OCI-LY1 (cell line): ENCODE measurements around the gene ESRP2.

ENCODE experiments used
- H2AFZ ChIP-seq: fragments of 200-600 bp; sonication (generic), shearing (Covaris generic); 2 replicates; pipeline ENCODE4 v1.6.0; 2014; ENCODE audit warnings: antibody characterized with exemption, mild to moderate bottlenecking, low read length
- H3F3A ChIP-seq: fragments of 200-600 bp; sonication (generic), shearing (Covaris generic); 2 replicates; pipeline ENCODE4 v1.6.0; 2014; ENCODE audit warnings: mild to moderate bottlenecking, antibody characterized with exemption, low read length, moderate library complexity; ENCODE audit not compliant: insufficient read depth
- H3K27ac ChIP-seq: fragments of 200-600 bp; sonication (generic); 2 replicates; pipeline ENCODE4 v1.5.1; 2014; ENCODE audit warnings: low read length, mixed run types, mild to moderate bottlenecking, low read depth; ENCODE audit not compliant: poor library complexity, severe bottlenecking
- H3K27me3 ChIP-seq: fragments of 200-600 bp; sonication (generic); 2 replicates; pipeline ENCODE4 v1.6.0; 2014; ENCODE audit warnings: antibody characterized with exemption, mild to moderate bottlenecking, low read length, moderate library complexity; ENCODE audit not compliant: insufficient read depth
- H3K36me3 ChIP-seq: fragments of 200-600 bp; sonication (generic); 2 replicates; pipeline ENCODE4 v1.6.1; 2014; ENCODE audit warnings: mild to moderate bottlenecking, antibody characterized with exemption, low read length, moderate library complexity, mixed read lengths; ENCODE audit not compliant: insufficient read depth
- H3K4me1 ChIP-seq: fragments of 200-600 bp; sonication (generic); 2 replicates; pipeline ENCODE4 v1.5.1; 2014; ENCODE audit warnings: mild to moderate bottlenecking, low read length, moderate library complexity; ENCODE audit not compliant: insufficient read depth, severe bottlenecking
- H3K4me2 ChIP-seq: fragments of 200-600 bp; sonication (generic), shearing (Covaris generic); 2 replicates; pipeline ENCODE4 v1.6.1; 2014; ENCODE audit warnings: low read length
- H3K4me3 ChIP-seq: fragments of 200-600 bp; sonication (generic); 2 replicates; pipeline ENCODE4 v1.5.1; 2014; ENCODE audit warnings: low read length, low read depth, mild to moderate bottlenecking, mixed read lengths; ENCODE audit not compliant: poor library complexity, severe bottlenecking
- H3K79me2 ChIP-seq: fragments of 200-600 bp; shearing (Covaris generic); 2 replicates; pipeline ENCODE4 v1.6.1; 2016; ENCODE audit warnings: mixed run types, low read length, mixed read lengths; ENCODE audit not compliant: insufficient read depth
- H3K9ac ChIP-seq: fragments of 200-600 bp; sonication (generic), shearing (Covaris generic); 2 replicates; pipeline ENCODE4 v1.6.1; 2014; ENCODE audit warnings: mild to moderate bottlenecking, low read length, mixed read lengths
- H3K9me2 ChIP-seq: fragments of 200-600 bp; sonication (generic), shearing (Covaris generic); 2 replicates; pipeline ENCODE4 v1.6.1; 2014; ENCODE audit warnings: low read depth, mild to moderate bottlenecking, low read length, mixed read lengths
- H3K9me3 ChIP-seq: fragments of 200-600 bp; shearing (Covaris generic); 2 replicates; pipeline ENCODE4 v1.6.1; 2014; ENCODE audit warnings: low read length, mixed read lengths
- H4K20me1 ChIP-seq: fragments of 200-600 bp; sonication (generic), shearing (Covaris generic); 2 replicates; pipeline ENCODE4 v1.6.0; 2016; ENCODE audit warnings: mild to moderate bottlenecking, low read length; ENCODE audit not compliant: insufficient read depth
- CTCF ChIP-seq: fragments of 200-600 bp; sonication (generic), shearing (Covaris generic); IDR thresholded peaks from 2 replicates; pipeline ENCODE4 v1.5.1; 2017; ENCODE audit warnings: mild to moderate bottlenecking, antibody characterized with exemption, low read length, moderate library complexity, mixed read lengths
- EZH2 ChIP-seq: fragments of 200-600 bp; sonication (generic), shearing (Covaris generic); IDR thresholded peaks from 2 replicates; pipeline ENCODE4 v1.8.0; 2017; ENCODE audit warnings: borderline replicate concordance, mixed run types, mild to moderate bottlenecking, antibody characterized with exemption, low read length, moderate library complexity, mixed read lengths

The ESRP2 gene

GRCh38 chr16:68283801-68284598 is 48.1 kb upstream of the ESRP2 start:
- H3K4me1 ChIP-seq: peaks cover 91% of the 10 kb centered on the region
- H3K9me3 ChIP-seq: no peaks in the 10 kb centered on the region
- peaks cover 5% of the 10 kb centered on the region; the same call in 1 of the 2 replicates for H3K79me2 ChIP-seq
- peak overlapping the region; percentile 61 for H3K9ac ChIP-seq
- peak overlapping the region; percentile 61 for H3K4me2 ChIP-seq
- no peaks in the 10 kb centered on the region for H4K20me1 ChIP-seq
- peak overlapping the region; percentile 34 for H3K4me3 ChIP-seq
- H3K27ac ChIP-seq: peak overlapping the region; percentile 98
- H3F3A ChIP-seq: peaks cover 16% of the 10 kb centered on the region; the same call in 1 of the 2 replicates
- H3K36me3 ChIP-seq: peaks cover 53% of the 10 kb centered on the region
- no peaks in the 10 kb centered on the region for H3K9me2 ChIP-seq
- TF ChIP-seq EZH2 (no peak), CTCF (no peak)
- no peaks in the 10 kb centered on the region for H3K27me3 ChIP-seq
- H2AFZ ChIP-seq: no peak overlapping the region

DNA sequence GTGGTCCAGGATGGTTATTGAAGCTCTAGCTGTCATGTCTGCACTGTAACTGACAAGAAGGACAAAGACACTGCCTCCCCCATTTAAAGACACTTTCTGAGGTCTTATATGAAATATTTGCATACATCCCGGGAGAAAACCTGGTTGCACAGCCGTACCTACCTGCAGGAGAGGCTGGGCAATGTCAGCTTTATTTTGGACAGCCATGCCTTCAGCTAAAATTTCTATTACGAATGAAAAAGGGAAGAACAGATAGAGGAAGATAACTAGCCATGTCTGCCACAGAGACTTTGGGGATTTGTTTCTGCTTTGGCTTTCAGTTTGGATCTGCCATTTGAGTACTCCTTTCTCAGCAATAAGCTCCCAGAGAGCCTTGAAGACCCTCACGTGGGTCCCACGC is 47.4 kb upstream of the ESRP2 start:
- H3K9ac ChIP-seq: peak overlapping the region; percentile 61
- H3K27ac ChIP-seq: peak overlapping the region; percentile 98
- H4K20me1 ChIP-seq: no peaks in the 10 kb centered on the region
- H3K4me2 ChIP-seq: peak overlapping the region; percentile 61
- no peak overlapping the region for H2AFZ ChIP-seq
- H3K79me2 ChIP-seq: peaks cover 5% of the 10 kb centered on the region; the same call in 1 of the 2 replicates
- no peaks in the 10 kb centered on the region for H3K9me2 ChIP-seq
- TF ChIP-seq EZH2: no peak
- TF ChIP-seq CTCF: no peak
- H3K4me3 ChIP-seq: peak overlapping the region; percentile 34
- peaks cover 16% of the 10 kb centered on the region; the same call in 1 of the 2 replicates for H3F3A ChIP-seq
- no peaks in the 10 kb centered on the region for H3K9me3 ChIP-seq
- peaks cover 91% of the 10 kb centered on the region for H3K4me1 ChIP-seq
- H3K27me3 ChIP-seq: no peaks in the 10 kb centered on the region
- peaks cover 54% of the 10 kb centered on the region for H3K36me3 ChIP-seq

DNA sequence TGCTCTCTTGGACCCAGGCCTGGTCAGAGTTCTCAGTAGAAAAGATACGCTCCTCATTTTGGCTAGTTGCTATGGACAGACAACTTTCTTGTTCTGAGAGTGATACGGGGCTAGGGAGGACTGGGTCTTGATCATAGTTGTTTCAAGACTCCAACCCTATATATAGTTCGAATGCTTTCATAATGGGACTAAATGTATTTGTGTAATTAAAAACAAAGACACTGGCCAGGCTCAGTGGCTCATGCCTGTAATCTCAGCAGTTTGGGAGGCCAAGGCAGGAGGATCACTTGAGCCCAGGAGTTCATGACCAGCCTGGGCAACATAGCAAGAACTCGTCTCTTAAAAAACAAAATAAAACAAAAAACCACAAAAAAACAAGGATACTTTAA is 46.1 kb upstream of the ESRP2 start:
- Histone ChIP-seq H3F3A (peaks cover 16% of the 10 kb centered on the region; the same call in 1 of the 2 replicates), H3K9me3 (no peaks in the 10 kb centered on the region), H3K4me2 (peak overlapping the region; percentile 61; the same call in 1 of the 2 replicates), H3K79me2 (peaks cover 5% of the 10 kb centered on the region; the same call in 1 of the 2 replicates), H4K20me1 (no peaks in the 10 kb centered on the region), H3K9me2 (no peaks in the 10 kb centered on the region), H3K4me1 (peaks cover 79% of the 10 kb centered on the region), H3K9ac (no peak overlapping the region), H2AFZ (no peak overlapping the region), H3K27me3 (no peaks in the 10 kb centered on the region), H3K4me3 (no peak overlapping the region), H3K36me3 (peaks cover 41% of the 10 kb centered on the region), H3K27ac (peak overlapping the region; percentile 98)
- TF ChIP-seq EZH2 (no peak), CTCF (no peak)
